ENCODE data around the gene MMAB.

Gene MMAB

GRCh38 chr12:109553906-109554500 is 19.3 kb downstream of the MMAB start:
- DNase-seq (ENCODE audit: insufficient read length, low spot score) (no peak), FAIRE-seq (no peak)
- TF ChIP-seq POLR2A (IDR thresholded peaks at IDR 0.05; ENCODE audit: low read depth, low read length), result no peak

GRCh38 chr12:109553483-109553882 is 19.8 kb downstream of the MMAB start:
- FAIRE-seq (no peak), DNase-seq (ENCODE audit: insufficient read length, low spot score) (no peak)
- TF ChIP-seq POLR2A (IDR thresholded peaks at IDR 0.05; ENCODE audit: low read depth, low read length), result no peak

DNA sequence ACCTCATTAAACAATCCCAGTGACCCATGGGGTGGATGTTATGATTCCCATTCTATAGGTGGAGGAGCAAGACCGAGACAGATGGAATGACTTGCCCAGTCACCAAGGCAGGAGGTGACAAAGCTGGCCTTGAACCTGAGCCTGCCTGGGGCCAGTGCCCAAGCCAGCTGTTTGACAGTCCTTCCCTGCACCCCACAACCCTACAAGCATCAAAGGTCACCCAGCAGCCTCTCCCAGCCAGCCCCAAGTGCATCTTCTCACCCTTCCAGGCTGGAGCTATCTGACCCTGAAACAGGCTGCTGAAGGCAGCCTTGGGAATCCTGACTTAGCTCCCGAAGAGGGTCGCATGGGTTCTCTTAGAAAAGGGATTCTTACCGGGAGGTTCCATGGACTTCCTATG is 20.3 kb downstream of the MMAB start:
- TF ChIP-seq POLR2A (IDR thresholded peaks at IDR 0.05; ENCODE audit: low read depth, low read length), result no peak
- no peak for FAIRE-seq
- DNase-seq (ENCODE audit: insufficient read length, low spot score), result no peak

GRCh38 chr12:109551108-109551507 is 22.2 kb downstream of the MMAB start:
- DNase-seq (ENCODE audit: insufficient read length, low spot score), result no peak
- TF ChIP-seq POLR2A (IDR thresholded peaks at IDR 0.05; ENCODE audit: low read depth, low read length), result no peak
- FAIRE-seq, result no peak

DNA sequence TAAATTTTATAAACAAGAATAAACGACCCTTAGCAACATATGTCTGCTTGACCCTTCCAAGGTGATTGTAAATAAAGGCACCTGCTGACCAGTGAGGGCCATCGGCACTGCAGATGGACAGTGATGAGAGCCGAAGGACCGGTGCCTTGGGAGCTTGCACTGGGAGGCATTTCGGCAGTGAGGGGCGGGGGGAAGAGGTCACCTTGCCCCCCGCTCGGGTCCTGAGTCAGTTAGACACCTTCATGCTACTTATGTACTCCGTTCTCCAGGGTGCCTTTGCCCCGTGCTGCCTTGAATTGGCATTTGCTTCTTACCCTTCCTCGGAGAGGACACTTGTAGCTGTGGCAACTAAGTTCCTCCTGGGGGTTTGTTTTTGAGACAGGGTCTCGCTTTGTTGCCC is 23.0 kb downstream of the MMAB start:
- FAIRE-seq, result no peak
- DNase-seq (ENCODE audit: insufficient read length, low spot score), result no peak

DNA sequence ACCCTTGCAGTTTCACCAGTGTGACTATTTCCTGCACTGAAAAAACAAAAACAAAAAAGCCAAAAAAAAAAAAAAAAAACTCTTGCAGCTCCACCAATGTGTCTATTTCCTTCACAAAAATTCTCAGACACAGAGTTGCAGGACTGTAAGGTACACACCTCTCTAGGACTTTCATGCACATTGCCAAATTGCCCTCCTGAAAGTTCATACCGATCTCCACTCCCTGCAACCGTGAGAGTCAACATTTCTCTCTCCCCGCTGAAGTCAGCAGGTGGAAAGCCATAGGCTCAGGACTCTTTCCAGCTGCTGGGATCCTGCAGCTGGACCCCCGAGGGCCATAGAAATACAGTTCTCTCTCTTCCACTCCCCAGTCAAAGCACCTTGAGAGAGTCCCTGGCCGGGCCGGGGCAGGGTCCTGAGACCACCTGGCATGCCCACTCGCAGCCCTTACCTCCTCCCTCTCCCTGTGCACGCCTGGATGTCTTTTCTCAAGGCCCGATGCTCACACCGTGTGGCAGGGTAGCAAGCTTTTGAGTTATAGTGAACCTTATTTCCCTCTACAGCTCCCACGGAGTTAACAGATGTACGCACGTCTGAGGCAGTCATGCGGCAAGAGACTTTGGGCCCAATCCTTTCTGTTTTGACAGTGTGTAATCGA is 23.6 kb downstream of the MMAB start:
- no peak for TF ChIP-seq POLR2A (IDR thresholded peaks at IDR 0.05; ENCODE audit: low read depth, low read length)
- FAIRE-seq (no peak), DNase-seq (ENCODE audit: insufficient read length, low spot score) (no peak)

More for the DNA sequence above, 23.0 kb downstream of the MMAB start:
- TF ChIP-seq POLR2A (IDR thresholded peaks at IDR 0.05; ENCODE audit: low read depth, low read length), result no peak

DNA sequence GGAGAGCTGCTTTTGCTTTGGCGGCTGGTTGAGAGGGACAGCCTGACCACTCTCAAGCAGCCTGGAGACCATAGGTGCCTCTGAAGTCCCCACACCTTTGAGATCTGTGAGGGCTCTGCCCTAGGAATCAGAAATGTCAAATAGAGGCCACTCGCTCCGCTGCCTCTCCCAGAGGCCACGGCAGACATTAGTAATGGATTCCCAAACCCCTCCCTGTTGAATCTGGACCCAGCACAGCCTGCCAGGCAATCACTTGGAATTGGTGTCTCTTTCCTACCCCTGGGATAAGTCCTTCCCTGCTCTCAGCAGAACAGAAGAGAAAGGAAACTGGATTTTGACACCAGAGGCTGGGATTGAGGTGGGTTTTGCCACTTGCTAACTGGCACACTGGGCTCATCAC is 25.0 kb downstream of the MMAB start:
- no peak for TF ChIP-seq POLR2A (IDR thresholded peaks at IDR 0.05; ENCODE audit: low read depth, low read length)
- FAIRE-seq, result no peak
- no peak for DNase-seq (ENCODE audit: insufficient read length, low spot score)

DNA sequence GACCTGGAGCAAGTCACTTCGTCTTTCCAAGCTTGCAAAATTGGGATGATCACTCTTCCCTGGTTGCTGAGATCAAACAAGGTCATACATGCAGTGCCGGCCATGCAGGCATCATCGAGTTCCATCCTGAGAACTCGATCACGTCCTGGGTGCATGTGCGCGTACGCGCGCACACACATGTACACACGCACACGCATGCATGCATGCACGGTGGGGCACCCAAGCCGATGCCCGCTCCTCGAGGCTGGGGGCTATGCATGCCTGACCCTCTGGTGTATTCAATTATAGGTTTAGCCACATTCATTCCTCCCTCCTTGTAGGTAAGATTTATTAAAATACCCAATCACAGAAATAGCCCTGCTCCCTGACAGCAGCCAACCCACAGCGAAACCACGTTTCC is 26.0 kb downstream of the MMAB start:
- DNase-seq (ENCODE audit: insufficient read length, low spot score), result no peak
- FAIRE-seq, result no peak
- no peak for TF ChIP-seq POLR2A (IDR thresholded peaks at IDR 0.05; ENCODE audit: low read depth, low read length)

DNA sequence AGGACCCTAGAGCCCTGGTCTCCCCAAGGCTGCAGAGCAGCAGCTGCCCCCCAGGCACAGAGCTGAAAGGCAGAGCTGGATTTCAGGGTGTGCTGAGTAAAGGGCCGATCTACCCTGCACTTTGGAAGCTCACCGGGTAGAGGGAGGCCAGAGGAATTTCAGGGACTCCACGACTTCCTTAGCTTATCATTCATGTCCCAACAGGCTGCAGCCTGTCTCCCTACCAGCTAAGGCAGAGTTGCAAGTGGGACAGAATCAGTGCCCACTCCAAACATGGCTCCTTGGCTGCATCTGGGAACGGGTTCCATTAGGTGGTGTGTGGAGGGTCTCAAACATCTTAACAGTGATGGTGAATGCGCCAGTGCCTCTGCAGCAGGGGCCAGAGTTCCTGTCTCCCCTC is 27.5 kb downstream of the MMAB start:
- no peak for FAIRE-seq
- TF ChIP-seq POLR2A (IDR thresholded peaks at IDR 0.05; ENCODE audit: low read depth, low read length), result no peak
- DNase-seq (ENCODE audit: insufficient read length, low spot score), result no peak

- TF ChIP-seq POLR2A (IDR thresholded peaks at IDR 0.05; ENCODE audit: low read depth, low read length), result no peak
- no peak for FAIRE-seq
- DNase-seq (ENCODE audit: insufficient read length, low spot score), result peak; percentile 73
These were observed 28.3 kb downstream of the MMAB start for GRCh38 chr12:109544955-109545531.

DNA sequence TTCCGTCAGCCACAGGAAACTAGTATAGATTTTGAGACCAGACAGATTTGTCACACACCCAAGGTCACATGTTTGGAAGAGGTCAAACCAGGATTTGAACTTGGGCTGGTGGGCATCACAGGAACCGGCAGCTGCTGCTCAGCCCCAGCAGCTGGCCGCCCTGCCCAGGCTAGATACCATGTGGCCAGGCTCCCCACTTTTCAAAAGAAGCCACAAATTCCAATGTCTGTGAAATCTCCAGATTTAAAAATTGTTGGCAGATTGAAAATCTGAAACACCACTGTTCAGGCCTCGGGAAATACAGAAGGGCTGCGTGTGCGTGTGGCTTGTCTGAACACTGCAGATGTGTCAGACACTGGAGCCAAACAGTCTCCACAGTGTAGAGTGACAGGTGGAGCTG is 30.4 kb downstream of the MMAB start:
- FAIRE-seq (no peak), DNase-seq (ENCODE audit: insufficient read length, low spot score) (no peak)
- TF ChIP-seq POLR2A (IDR thresholded peaks at IDR 0.05; ENCODE audit: low read depth, low read length), result no peak

DNA sequence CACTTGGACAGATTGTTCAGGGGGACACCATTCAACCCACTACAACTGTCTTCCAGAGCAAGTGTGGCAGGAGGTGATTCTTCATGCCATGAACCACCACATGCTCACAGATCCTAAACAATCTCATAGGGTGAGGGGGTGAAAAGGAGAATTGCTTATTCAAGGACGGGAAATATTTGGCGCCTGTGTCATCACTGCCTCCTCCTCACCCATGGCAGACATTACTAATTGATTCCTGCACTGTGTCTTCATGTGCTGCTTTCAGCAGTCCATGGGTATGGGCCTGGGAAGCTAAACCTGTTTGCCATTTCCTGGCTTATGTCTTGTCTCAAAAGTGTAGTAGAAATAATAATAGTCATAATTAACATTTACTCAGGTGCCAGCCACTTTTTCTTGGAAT is 31.3 kb downstream of the MMAB start:
- no peak for FAIRE-seq
- TF ChIP-seq POLR2A (IDR thresholded peaks at IDR 0.05; ENCODE audit: low read depth, low read length), result no peak
- peak; percentile 59 for DNase-seq (ENCODE audit: insufficient read length, low spot score)

DNA sequence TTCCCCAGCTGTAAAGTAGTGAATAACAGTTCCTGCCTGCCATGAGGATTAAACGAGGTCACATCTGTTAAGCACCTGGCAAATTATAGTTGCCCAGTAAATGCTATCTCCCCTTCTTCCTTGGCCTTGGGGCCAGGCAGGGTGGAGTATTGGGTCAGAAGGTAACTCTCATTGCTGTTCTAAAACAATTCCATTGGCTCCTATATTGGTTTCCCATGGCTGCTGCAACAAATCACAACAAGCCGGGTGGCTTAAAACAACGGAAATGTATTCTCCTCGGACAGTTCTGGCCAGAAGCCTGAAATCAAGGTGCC is 31.9 kb downstream of the MMAB start:
- DNase-seq (ENCODE audit: insufficient read length, low spot score), result no peak
- FAIRE-seq, result no peak
- no peak for TF ChIP-seq POLR2A (IDR thresholded peaks at IDR 0.05; ENCODE audit: low read depth, low read length)

DNA sequence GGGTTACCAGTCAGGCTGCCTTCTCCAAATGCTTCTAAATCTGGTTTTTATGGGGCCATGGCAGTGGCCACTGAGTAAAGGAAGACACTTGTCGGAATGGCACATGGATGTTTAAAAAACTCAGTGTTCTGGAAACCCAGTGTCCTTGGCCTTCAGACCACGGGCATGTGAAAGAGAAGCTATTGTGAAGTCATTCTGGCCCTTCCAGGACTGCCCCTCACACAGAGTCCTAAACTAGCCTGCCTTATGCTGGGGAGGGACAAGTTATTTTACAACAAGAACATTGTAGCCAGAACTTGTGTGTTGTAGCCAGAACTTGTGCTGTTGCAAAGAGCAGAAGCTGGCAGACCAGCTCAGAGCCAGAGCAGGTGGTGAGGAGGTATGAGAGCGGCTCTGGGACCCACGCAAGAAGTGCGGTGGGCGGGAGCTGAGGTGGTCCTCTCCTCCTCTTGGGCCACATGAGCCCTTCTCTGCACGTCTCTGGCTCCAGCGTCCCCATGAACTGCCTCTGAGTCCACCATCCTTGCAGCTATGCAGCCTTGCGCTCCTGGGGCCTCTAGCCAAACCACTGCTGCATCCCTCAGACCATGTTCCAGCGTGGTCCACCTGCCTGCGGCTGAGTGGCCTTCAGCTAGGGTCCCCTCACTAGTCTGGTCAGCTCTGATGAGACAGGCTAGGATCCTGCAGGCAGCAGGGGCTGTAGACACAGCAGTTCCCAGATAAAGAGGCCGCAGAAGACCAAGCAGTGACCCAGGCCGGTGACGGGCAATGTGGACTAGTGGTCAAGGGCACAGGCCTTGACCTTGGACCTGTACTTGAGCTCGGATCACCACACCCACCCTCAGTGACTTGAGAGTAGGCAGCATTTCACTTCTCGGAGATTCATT is 32.5 kb downstream of the MMAB start:
- FAIRE-seq (no peak), DNase-seq (ENCODE audit: insufficient read length, low spot score) (no peak)
- no peak for TF ChIP-seq POLR2A (IDR thresholded peaks at IDR 0.05; ENCODE audit: low read depth, low read length)
